Mesothelial cell of epicardium (in vitro differentiated cells): ENCODE data around the gene SLC8A1. TPM values are rescaled to one million over a fixed set of nuclear protein-coding genes. Genes with fewer than 3 reads are reported as not detected.
A peak's percentile ranks its signal among the peaks of the same experiment; 100 is the strongest.

Source experiments
- DNase-seq, 2 experiments: peaks; one replicate each; pipeline ENCODE4 v3.0.0; 2021; ENCODE audit warnings: low spot score in 2 of 2; ENCODE audit not compliant: unreplicated experiment in 2 of 2
- H3K27ac Mint-ChIP-seq: 2 replicates; pipeline ENCODE4 v1.8.0; 2021; ENCODE audit warnings: mixed read lengths
- H3K27me3 Mint-ChIP-seq: 2 replicates; pipeline ENCODE4 v1.8.0; 2021; ENCODE audit warnings: low read depth, mixed read lengths
- H3K36me3 Mint-ChIP-seq: 2 replicates; pipeline ENCODE4 v1.8.0; 2021; ENCODE audit warnings: mixed read lengths
- H3K4me1 Mint-ChIP-seq: 2 replicates; pipeline ENCODE4 v1.8.0; 2021; ENCODE audit warnings: mixed read lengths
- H3K4me3 Mint-ChIP-seq: 2 replicates; pipeline ENCODE4 v1.8.0; 2021; ENCODE audit warnings: mild to moderate bottlenecking, moderate library complexity, mixed read lengths
- H3K9me3 Mint-ChIP-seq: 2 replicates; pipeline ENCODE4 v1.8.0; 2021; ENCODE audit warnings: mixed read lengths
- CTCF ChIP-seq: fragments of 200-600 bp; sonication (generic); IDR thresholded peaks from one replicate; pipeline ENCODE4 v1.5.0; 2021; ENCODE audit warnings: antibody characterized with exemption; ENCODE audit not compliant: unreplicated experiment
- total RNA-seq: library from RNA; stranded (reverse); gene quantifications from 3 replicates; pipeline ENCODE4 v1.2.1, GENCODE V29; 2021

The SLC8A1 gene
- total RNA-seq, 1 donor from 2014 or later: 29.6 TPM

- H3K27me3 Mint-ChIP-seq: peaks cover 3% of the 10 kb centered on the region
- no peak overlapping the region for H3K27ac Mint-ChIP-seq
- no peaks in the 10 kb centered on the region for H3K9me3 Mint-ChIP-seq
- no peaks in the 10 kb centered on the region for H3K36me3 Mint-ChIP-seq
- H3K4me3 Mint-ChIP-seq: no peak overlapping the region
- no peak for TF ChIP-seq CTCF
- H3K4me1 Mint-ChIP-seq: peaks cover 20% of the 10 kb centered on the region
- DNase-seq: no peak
These were observed 5.9 kb upstream of the SLC8A1 start for GRCh38 chr2:40457837-40458236.

GRCh38 chr2:40457366-40457765 is 5.5 kb upstream of the SLC8A1 start:
- no peaks in the 10 kb centered on the region for H3K9me3 Mint-ChIP-seq
- H3K27ac Mint-ChIP-seq: no peak overlapping the region
- H3K4me1 Mint-ChIP-seq: peaks cover 24% of the 10 kb centered on the region
- peaks cover 4% of the 10 kb centered on the region for H3K27me3 Mint-ChIP-seq
- no peaks in the 10 kb centered on the region for H3K36me3 Mint-ChIP-seq
- TF ChIP-seq CTCF: no peak
- H3K4me3 Mint-ChIP-seq: no peak overlapping the region
- no peak for DNase-seq

GRCh38 chr2:40456926-40457325 is 5.0 kb upstream of the SLC8A1 start:
- no peak for DNase-seq
- TF ChIP-seq CTCF: no peak
- Mint-ChIP-seq H3K36me3 (no peaks in the 10 kb centered on the region), H3K27me3 (peaks cover 4% of the 10 kb centered on the region), H3K4me1 (peaks cover 25% of the 10 kb centered on the region), H3K27ac (no peak overlapping the region), H3K9me3 (no peaks in the 10 kb centered on the region), H3K4me3 (no peak overlapping the region)

- Mint-ChIP-seq H3K27me3 (peaks cover 6% of the 10 kb centered on the region), H3K27ac (no peak overlapping the region), H3K4me1 (peaks cover 33% of the 10 kb centered on the region), H3K36me3 (no peaks in the 10 kb centered on the region), H3K9me3 (no peaks in the 10 kb centered on the region), H3K4me3 (no peak overlapping the region)
- no peak for TF ChIP-seq CTCF
- no peak for DNase-seq
These were observed 3.8 kb upstream of the SLC8A1 start for GRCh38 chr2:40455661-40456060.

GRCh38 chr2:40454321-40454720 is 2.4 kb upstream of the SLC8A1 start:
- H3K4me1 Mint-ChIP-seq: peaks cover 43% of the 10 kb centered on the region
- H3K36me3 Mint-ChIP-seq: no peaks in the 10 kb centered on the region
- TF ChIP-seq CTCF: no peak
- H3K27me3 Mint-ChIP-seq: peaks cover 6% of the 10 kb centered on the region
- no peak overlapping the region for H3K4me3 Mint-ChIP-seq
- H3K27ac Mint-ChIP-seq: no peak overlapping the region
- no peaks in the 10 kb centered on the region for H3K9me3 Mint-ChIP-seq
- no peak for DNase-seq

- TF ChIP-seq CTCF: no peak
- Mint-ChIP-seq H3K4me3 (peak overlapping the region; percentile 77), H3K27ac (peak overlapping the region; percentile 63), H3K36me3 (no peaks in the 10 kb centered on the region), H3K4me1 (peaks cover 39% of the 10 kb centered on the region), H3K9me3 (no peaks in the 10 kb centered on the region), H3K27me3 (peaks cover 6% of the 10 kb centered on the region)
- DNase-seq: no peak
These were observed 896 bp upstream of the SLC8A1 start for GRCh38 chr2:40452786-40453185.
